IMR-90 (cell line): Measurements from ENCODE around the gene IL12RB2. TPM values are rescaled to one million over a fixed set of nuclear protein-coding genes. Genes with fewer than 3 reads are reported as not detected.

Experiments used
- ATAC-seq: fragments of 200-7000 bp; cut with Tn5 transposase; 2 replicates; pipeline ENCODE4 v1.9.1; 2020; ENCODE audit warnings: low read depth, mild to moderate bottlenecking, moderate library complexity
- BruUV-seq: library from RNA; stranded (reverse); fragments of 400-500 nt; replicated peaks from 2 replicates; lab custom pipeline; 2021; lab: Mats Ljungman, UMichigan
- CTCF ChIA-PET: fragments of 300-600 bp; formaldehyde crosslinking; extraction: SDS; loops from one replicate; lab custom pipeline; 2021; ENCODE audit warnings: antibody characterized with exemption; lab: Yijun Ruan, JAX
- POLR2A ChIA-PET: fragments of 300-600 bp; sonication (Branson Sonifier 250); formaldehyde crosslinking; loops from one replicate; lab custom pipeline; 2022; ENCODE audit warnings: antibody characterized with exemption; ENCODE audit not compliant: unreplicated experiment; lab: Charles Lee
- DNase-seq: peaks from one replicate; pipeline ENCODE4 v3.0.0; 2013
- H2AFZ ChIP-seq: replicated peaks from 2 replicates; pipeline ENCODE3; 2013; ENCODE audit warnings: low read length, mild to moderate bottlenecking; ENCODE audit not compliant: poor library complexity
- H2AK5ac ChIP-seq: 2 replicates; pipeline ENCODE4 v1.6.1; 2013; ENCODE audit warnings: low read depth, low read length, inconsistent platforms
- H2AK9ac ChIP-seq: replicated peaks from 2 replicates; pipeline ENCODE3; 2013; ENCODE audit warnings: mild to moderate bottlenecking, low read depth, low read length, moderate library complexity; ENCODE audit not compliant: poor library complexity
- H2BK120ac ChIP-seq: 2 replicates; pipeline ENCODE4 v1.6.1; 2013; ENCODE audit warnings: low read depth, low read length, inconsistent platforms
- H2BK15ac ChIP-seq: 3 replicates; pipeline ENCODE4 v1.6.1; 2013; ENCODE audit warnings: low read depth, low read length, inconsistent platforms
- H2BK20ac ChIP-seq: 2 replicates; pipeline ENCODE4 v1.6.1; 2013; ENCODE audit warnings: low read depth, mild to moderate bottlenecking, inconsistent platforms, low read length, moderate library complexity
- H2BK5ac ChIP-seq: 2 replicates; pipeline ENCODE4 v1.6.1; 2013; ENCODE audit warnings: mild to moderate bottlenecking, low read depth, low read length, inconsistent platforms; ENCODE audit not compliant: poor library complexity, severe bottlenecking
- H3K14ac ChIP-seq: replicated peaks from 2 replicates; pipeline ENCODE4 v1.6.1; 2013; ENCODE audit warnings: low read depth, low read length, inconsistent platforms
- H3K18ac ChIP-seq: 2 replicates; pipeline ENCODE4 v1.6.1; 2013; ENCODE audit warnings: low read depth, low read length, control low read depth
- H3K23ac ChIP-seq: 2 replicates; pipeline ENCODE4 v1.6.1; 2013; ENCODE audit warnings: low read depth, low read length, inconsistent platforms
- H3K27ac ChIP-seq: 2 replicates; pipeline ENCODE4 v1.5.1; 2013; ENCODE audit warnings: mild to moderate bottlenecking, control low read depth, low read length; ENCODE audit not compliant: insufficient read depth
- H3K27me3 ChIP-seq: 2 replicates; pipeline ENCODE4 v1.6.1; 2013; ENCODE audit warnings: low read length; ENCODE audit not compliant: control insufficient read depth, insufficient read depth
- H3K36me3 ChIP-seq: 2 replicates; pipeline ENCODE4 v1.6.1; 2013; ENCODE audit warnings: low read length, mixed read lengths; ENCODE audit not compliant: control insufficient read depth, insufficient read depth
- H3K4ac ChIP-seq: 2 replicates; pipeline ENCODE4 v1.6.1; 2013; ENCODE audit warnings: low read depth, low read length, inconsistent platforms
- H3K4me1 ChIP-seq: 2 replicates; pipeline ENCODE4 v1.6.1; 2013; ENCODE audit warnings: low read length, mixed read lengths; ENCODE audit not compliant: control insufficient read depth, insufficient read depth
- H3K4me2 ChIP-seq: 2 replicates; pipeline ENCODE4 v1.6.1; 2013; ENCODE audit warnings: low read depth, mild to moderate bottlenecking, control low read depth, low read length, moderate library complexity
- H3K4me3 ChIP-seq: 2 replicates; pipeline ENCODE4 v1.5.1; 2013; ENCODE audit warnings: low read depth, mild to moderate bottlenecking, control low read depth, low read length, moderate library complexity; ENCODE audit not compliant: insufficient read depth
- H3K56ac ChIP-seq: 2 replicates; pipeline ENCODE4 v1.6.1; 2013; ENCODE audit warnings: low read length, inconsistent platforms; ENCODE audit not compliant: insufficient read depth; ENCODE audit errors: extremely low read depth
- H3K79me1 ChIP-seq, 2 experiments: 2 replicates each; pipeline ENCODE4 v1.6.1; 2013; ENCODE audit warnings: low read length in 2 of 2, inconsistent platforms in 1 of 2, low read depth in 1 of 2
- H3K9ac ChIP-seq: 2 replicates; pipeline ENCODE4 v1.6.1; 2013; ENCODE audit warnings: low read depth, low read length, control low read depth
- H3K9me1 ChIP-seq: 2 replicates; pipeline ENCODE4 v1.6.1; 2013; ENCODE audit warnings: low read length, inconsistent platforms; ENCODE audit not compliant: insufficient read depth
- H3K9me3 ChIP-seq: 2 replicates; pipeline ENCODE4 v1.6.1; 2013; ENCODE audit warnings: low read length; ENCODE audit not compliant: control insufficient read depth, insufficient read depth
- H4K20me1 ChIP-seq: 2 replicates; pipeline ENCODE4 v1.6.1; 2013; ENCODE audit warnings: low read length, inconsistent platforms; ENCODE audit not compliant: insufficient read depth
- H4K5ac ChIP-seq: 2 replicates; pipeline ENCODE4 v1.6.1; 2013; ENCODE audit warnings: mild to moderate bottlenecking, low read depth, low read length, control low read depth
- H4K8ac ChIP-seq, 2 experiments: 2 replicates each; pipeline ENCODE4 v1.6.1; 2013; ENCODE audit warnings: low read depth in 2 of 2, low read length in 2 of 2, control low read depth in 1 of 2, inconsistent platforms in 1 of 2
- H4K91ac ChIP-seq: 2 replicates; pipeline ENCODE4 v1.6.1; 2013; ENCODE audit warnings: low read depth, low read length, inconsistent platforms; ENCODE audit not compliant: insufficient read depth
- CEBPB ChIP-seq: IDR thresholded peaks from 2 replicates; pipeline ENCODE4 v1.6.1; 2012; ENCODE audit warnings: low read depth, low read length, improper control_type of control experiment
- WGBS, 2 experiments: methylation state at CpG; one replicate each; pipeline versions ENCODE4 v1.1.5 to v1.1.7; 2013; ENCODE audit warnings: missing lambda C conversion rate in 2 of 2; ENCODE audit not compliant: insufficient read length in 1 of 2; ENCODE audit errors: extremely low coverage in 2 of 2; 5-methylcytosine and 5-hydroxymethylcytosine counted together
- dilution Hi-C: fragments of 300-500 bp; cut with HindIII; formaldehyde crosslinking; loops from one replicate; pipeline ENCODE4 v1.14.3; 2018; ENCODE audit warnings: low sequenced_read_pairs; ENCODE audit not compliant: unreplicated experiment
- in situ Hi-C: fragments of 300-500 bp; cut with MboI; formaldehyde crosslinking; loops from 3 replicates; pipeline ENCODE4 v1.14.3; 2019; ENCODE audit warnings: low sequenced_read_pairs, inconsistent platforms, mixed read lengths
- intact Hi-C: fragments of 100-400 bp; cut with micrococcal nuclease; formaldehyde crosslinking; loops from 2 replicates; pipeline ENCODE4 v1.10.0; 2022
- polyA plus RNA-seq, 3 experiments: library from polyadenylated mRNA; depleted of rRNA; stranded (reverse); fragments of >200 nt; gene quantifications; 2 replicates each; pipeline ENCODE4 v1.2.3, GENCODE V29; 2012; ENCODE audit warnings: low replicate concordance in 1 of 3
- total RNA-seq: library from RNA; depleted of rRNA; stranded (reverse); fragments of >200 nt; gene quantifications from 2 replicates; pipeline ENCODE4 v1.2.3, GENCODE V29; 2012
- TF ChIP-seq, protein P1 (sequence below): fragments of 150-350 bp; IDR thresholded peaks from 2 replicates; pipeline ENCODE4 v1.6.1; 2016; ENCODE audit warnings: low read depth, mild to moderate bottlenecking, low read length, moderate library complexity, borderline replicate concordance

The IL12RB2 gene
- total and polyA plus RNA-seq, 2 of the 4 experiments (the other 2 are of a cell fraction) = not detected

DNA sequence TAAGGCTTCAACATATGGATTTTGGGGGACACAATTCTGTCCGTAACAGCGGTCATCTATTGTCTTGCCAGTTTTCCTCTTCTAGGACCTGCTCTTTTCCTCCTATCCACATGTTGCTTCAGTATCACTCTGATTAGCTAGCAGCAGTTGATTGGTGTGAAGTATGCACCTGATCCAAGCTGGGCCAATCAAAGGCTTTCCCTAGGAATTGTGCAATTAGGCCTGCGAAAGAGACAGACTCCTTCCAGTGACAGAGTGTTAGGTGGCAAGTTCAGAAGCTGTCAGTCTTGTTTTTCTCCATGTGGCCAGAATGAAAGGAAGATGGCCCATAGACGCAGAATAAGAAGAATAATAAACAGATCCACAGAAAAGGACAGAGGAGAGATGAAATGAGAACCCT, 34.1 kb upstream of the IL12RB2 start:
- H4K91ac ChIP-seq = no peak overlapping the region
- no peak overlapping the region for H2AFZ ChIP-seq
- dilution Hi-C loops = no loop called here
- H4K5ac ChIP-seq = no peak overlapping the region
- no peaks in the 10 kb centered on the region for H4K20me1 ChIP-seq
- no peak overlapping the region for H3K56ac ChIP-seq
- H3K9me1 ChIP-seq = no peaks in the 10 kb centered on the region
- TF ChIP-seq, protein P1, sequence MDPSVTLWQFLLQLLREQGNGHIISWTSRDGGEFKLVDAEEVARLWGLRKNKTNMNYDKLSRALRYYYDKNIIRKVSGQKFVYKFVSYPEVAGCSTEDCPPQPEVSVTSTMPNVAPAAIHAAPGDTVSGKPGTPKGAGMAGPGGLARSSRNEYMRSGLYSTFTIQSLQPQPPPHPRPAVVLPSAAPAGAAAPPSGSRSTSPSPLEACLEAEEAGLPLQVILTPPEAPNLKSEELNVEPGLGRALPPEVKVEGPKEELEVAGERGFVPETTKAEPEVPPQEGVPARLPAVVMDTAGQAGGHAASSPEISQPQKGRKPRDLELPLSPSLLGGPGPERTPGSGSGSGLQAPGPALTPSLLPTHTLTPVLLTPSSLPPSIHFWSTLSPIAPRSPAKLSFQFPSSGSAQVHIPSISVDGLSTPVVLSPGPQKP = no peak
- 0 out of 2 replicates have a peak, but pooled peaks have one; percentile 5 for TF ChIP-seq CEBPB
- CTCF ChIA-PET = no interaction called here
- DNase-seq = no peak
- no peaks in the 10 kb centered on the region for H3K4me1 ChIP-seq
- no peak overlapping the region for H2AK5ac ChIP-seq
- POLR2A ChIA-PET = no interaction called here
- H2BK5ac ChIP-seq = no peak overlapping the region
- no peak overlapping the region for H3K9ac ChIP-seq
- no peaks in the 10 kb centered on the region for H3K9me3 ChIP-seq
- in situ Hi-C loops = no loop called here
- H3K4ac ChIP-seq = no peak overlapping the region
- no peaks in the 10 kb centered on the region for H3K27me3 ChIP-seq
- H3K23ac ChIP-seq = no peak overlapping the region
- no peak overlapping the region for H2BK20ac ChIP-seq
- no peak overlapping the region for H4K8ac ChIP-seq
- H3K18ac ChIP-seq = no peak overlapping the region
- H2AK9ac ChIP-seq = no peak overlapping the region
- H3K4me2 ChIP-seq = no peak overlapping the region
- no peak overlapping the region for H2BK15ac ChIP-seq
- intact Hi-C loops = no loop called here
- no CpG with 5 or more reads among the region's 4 CpGs for WGBS, 2 experiments
- ATAC-seq = no peak
- no peak overlapping the region for H2BK120ac ChIP-seq
- H3K27ac ChIP-seq = no peak overlapping the region
- no peak overlapping the region for H3K14ac ChIP-seq
- H3K79me1 ChIP-seq = no peaks in the 10 kb centered on the region
- no peaks in the 10 kb centered on the region for H3K36me3 ChIP-seq
- H3K4me3 ChIP-seq = no peak overlapping the region
- no TSS peak for BruUV-seq
